Activated CD4-positive, alpha-beta T cell treated with anti-CD3 and anti-CD28 coated beads for 4 hours (primary cell): Measurements from ENCODE around the gene RADIL.

Experiments used
- DNase-seq, 2 donors: peaks; one replicate each; pipeline ENCODE4 v3.0.0-alpha.2; 2020

The RADIL gene

DNA sequence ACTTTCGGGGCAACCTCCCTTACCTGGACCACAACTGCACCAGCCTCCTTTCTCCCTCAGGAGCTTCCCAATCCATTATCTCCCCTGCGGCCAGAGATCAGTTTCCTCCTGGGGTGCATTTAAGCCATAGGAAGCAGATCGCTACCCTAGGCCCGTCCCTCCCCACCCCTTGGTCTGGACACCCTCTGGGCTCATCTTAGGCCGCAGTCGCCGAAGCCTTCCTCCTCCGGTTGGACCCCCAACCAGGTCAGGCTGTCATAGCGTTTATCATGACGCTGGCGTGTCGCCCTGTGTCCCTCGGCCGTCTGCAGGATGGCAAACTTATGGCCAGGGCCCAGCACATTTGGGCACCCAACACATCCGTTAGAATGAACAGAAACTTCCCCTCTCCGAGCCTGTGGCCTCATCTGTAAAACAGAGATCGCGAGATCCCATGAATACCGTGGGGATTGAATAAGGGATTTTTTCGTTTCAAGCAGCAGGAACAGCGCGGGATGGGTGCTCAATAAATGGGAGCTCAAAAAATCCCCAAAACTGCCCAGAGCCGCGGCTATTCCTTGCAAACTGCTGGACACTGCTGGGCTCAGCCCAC is 108.8 kb downstream of the RADIL start:
- no peak for DNase-seq

DNA sequence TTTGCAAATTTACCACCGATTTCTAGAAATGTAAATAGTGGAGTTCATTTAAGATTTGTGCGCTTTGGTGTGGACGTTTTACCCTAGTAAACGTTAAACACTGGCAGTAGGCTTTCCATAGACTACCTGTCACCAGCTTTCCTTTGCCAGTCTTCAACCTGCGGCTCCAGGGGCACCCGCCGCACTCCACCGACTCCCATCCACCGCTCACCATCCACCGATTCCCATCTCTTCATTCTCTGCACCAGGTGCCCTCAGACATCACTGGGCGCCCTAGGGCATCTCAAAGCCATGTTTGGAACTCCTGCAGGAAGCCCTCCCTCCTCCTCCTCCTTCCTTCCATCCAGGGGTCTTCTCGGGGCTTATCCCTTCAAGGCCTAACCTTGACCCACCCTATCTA is 109.5 kb downstream of the RADIL start:
- no peak for DNase-seq

DNA sequence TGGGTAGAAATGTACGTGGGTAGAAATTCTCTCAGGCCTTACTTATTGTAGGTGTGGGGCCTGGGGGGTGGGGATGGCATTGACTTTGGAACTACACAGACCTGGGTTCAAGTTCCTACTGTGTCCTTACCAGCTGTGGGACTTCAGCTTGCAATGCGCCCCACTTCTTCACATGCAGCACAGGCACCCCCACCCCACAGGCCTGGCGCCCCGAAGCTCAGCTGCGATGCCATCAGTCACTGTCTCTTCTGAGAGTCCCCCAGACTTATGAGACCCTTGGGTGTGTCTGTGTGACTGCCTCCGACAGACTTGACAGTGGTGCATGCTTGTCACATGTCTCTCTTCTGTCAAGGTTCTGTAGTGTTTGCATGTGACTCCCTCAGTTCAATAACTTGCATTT is 111.2 kb downstream of the RADIL start:
- DNase-seq: no peak

DNA sequence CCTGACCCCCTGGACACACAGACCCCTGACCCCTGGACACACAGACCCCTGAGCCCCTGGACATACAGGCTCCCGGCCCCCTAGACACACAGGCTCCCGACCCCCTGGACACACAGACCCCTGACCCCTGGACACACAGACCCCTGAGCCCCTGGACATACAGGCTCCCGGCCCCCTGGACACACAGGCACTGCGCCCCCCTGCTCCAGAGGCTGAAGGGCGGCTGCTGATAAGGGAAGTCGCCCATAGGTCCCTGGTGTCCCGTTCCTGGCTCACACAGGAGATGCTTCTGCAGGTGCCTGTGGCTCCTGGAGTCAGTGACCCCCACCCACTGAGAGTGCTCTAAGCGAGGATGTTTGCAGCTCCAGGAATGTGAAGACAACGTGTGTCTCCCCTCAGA is 111.8 kb downstream of the RADIL start:
- no peak for DNase-seq

DNA sequence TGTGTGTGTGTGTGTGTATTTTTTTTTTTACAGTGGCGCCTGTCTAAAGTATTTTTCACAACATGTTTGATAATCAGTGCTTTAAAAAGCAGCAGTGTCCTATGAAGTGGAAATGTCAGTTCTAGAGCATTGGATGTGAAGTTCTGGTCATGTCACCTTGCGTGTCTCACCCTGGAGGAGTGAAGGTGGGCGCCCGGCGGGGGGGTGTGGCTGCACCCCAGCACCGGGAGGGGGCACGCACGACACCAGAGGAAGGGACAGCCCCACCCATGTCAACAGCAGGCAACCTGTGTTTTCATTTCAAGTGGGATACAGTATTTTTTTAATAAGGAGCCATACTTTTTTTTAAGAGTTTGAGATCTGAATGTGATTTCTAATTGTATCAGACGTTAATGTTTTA is 112.6 kb downstream of the RADIL start:
- no peak for DNase-seq

DNA sequence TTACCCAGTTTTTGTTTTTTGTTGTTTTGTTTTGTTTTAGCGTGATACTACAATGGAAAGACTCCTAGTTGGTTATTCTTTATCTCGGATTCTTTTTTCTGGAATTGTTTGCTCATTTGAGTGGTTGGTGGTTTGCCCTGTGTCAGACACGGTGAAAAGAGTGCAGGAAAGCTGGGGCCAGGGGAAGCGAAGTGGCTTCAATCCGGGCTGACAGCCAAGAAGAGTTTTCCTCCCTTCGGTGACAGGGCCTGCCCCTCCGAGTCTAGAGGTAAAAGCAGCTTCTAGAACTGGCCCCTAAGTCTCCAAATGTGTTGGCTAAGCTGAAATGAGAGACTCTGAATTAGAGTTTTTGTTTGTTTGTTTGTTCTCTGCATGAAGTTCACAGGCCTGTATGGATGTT is 113.8 kb downstream of the RADIL start:
- no peak for DNase-seq

DNA sequence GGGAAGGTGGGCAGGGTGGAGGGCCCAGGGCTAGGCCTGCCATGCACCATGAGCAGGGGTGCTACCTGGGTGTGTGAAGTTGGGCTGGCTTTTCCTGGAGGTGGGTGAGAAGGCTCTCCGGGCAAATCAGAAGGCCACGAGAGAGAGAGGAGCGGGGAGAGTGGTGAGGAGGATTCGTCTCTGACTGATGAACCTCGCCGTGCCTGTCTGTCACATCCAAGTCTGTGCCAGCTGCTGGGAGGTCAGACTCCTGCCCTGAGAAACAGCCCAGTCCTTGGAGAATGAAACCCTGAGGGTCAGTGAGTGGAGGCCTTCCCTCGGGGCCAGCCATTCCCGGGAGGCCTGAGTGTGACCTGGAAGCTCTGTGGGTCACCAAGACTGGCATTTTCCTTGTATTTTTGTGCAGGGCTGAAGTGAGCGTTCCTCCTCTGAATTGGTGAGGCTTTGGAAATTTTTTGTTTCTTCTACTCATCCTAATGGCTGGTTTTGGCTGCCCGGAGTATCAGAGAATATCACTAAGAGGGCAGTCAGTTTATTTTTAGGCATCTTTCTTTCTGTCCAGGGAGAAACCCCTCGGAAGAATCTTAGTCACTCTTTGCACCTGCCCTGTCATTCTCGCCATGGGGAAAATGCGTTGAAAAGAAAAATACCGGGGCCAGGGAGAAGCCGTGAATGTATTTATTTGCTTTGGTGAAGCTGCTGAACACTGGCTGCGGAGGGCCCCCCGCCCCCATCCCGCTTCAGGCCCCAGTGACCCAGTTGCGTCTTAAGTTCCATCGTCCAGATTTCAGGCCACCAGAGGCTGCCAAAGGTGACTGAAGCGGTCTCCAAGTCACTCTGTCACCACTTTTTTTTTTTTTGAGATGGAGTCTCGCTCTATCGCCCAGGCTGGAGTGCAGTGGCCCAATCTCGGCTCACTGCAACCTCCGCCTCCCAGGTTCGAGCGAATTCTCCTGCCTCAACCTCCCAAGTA is 114.6 kb downstream of the RADIL start:
- no peak for DNase-seq

DNA sequence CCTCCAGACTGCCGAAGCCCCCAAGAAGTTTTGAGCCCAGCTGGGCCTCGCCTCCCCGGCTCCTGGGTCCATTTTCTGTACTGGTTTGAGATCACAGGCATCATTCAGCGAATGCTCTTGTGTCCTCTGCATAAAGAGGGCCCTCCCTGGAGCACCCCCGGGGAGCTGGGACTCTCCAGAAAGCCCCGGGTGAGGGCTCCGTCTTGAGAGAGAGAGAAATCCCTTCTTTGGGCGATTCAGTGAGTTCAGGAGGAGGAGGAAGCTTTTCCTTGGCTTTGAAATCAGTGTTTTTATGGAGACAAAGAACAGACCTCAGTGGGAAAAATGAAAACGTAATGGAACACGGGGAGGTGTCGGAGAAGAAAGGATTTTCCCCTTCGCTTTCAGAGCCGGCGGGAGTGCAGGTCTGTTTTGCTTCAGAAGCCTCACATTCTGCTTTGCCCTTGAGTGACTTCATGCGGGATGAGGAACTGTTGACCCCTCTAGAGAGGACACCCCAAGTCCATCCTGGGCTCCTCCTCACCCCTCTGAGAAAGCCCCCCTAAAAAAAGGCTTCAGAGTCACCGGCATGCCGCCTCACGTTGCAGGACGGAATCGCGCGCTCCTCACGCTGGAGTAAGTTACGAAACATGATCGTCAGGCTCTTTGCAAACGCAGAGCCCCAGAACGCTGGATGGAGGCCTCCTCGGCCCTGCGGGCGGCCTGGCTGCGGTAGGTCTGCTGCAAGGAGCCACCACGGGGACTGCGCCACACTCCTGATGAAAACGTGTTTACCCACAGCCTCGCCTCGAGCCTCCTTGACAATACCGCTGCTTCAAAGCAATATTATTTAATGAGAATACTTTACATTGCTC is 116.6 kb downstream of the RADIL start:
- DNase-seq: no peak

DNA sequence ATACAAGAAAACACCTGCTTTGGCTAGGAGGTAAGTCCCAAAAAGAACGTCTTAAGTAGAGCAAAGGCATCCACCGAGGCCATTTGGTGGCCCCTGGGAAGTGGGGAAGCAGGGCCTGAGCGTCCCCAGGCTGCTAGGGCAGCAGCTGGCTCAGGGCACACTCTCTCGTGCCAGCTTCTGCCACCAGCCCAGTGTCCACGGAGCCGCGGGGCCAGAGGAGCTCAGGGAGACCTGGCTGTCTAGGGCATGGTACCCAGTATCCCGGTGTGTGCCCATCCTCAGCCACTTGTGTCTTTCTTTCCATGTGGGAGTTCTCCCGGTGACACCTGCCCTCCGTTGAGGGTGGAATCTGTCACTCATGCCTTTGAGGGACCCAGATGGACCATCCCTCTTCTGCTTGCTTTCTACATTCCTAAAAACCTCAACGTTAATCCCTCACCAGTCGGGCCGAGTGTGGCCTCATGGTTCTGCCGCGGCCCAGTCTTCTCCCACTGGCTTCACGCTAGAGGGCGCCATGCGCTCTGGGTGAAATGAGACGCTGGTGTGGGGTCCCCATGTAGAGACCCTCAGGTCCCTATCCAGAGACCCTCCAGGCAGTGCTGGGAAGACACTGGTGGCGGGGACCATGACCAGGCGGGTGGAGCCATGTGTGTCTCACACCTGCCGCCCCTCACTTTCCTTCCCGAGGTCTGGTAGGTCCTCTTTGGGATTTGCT is 117.6 kb downstream of the RADIL start:
- DNase-seq: no peak

DNA sequence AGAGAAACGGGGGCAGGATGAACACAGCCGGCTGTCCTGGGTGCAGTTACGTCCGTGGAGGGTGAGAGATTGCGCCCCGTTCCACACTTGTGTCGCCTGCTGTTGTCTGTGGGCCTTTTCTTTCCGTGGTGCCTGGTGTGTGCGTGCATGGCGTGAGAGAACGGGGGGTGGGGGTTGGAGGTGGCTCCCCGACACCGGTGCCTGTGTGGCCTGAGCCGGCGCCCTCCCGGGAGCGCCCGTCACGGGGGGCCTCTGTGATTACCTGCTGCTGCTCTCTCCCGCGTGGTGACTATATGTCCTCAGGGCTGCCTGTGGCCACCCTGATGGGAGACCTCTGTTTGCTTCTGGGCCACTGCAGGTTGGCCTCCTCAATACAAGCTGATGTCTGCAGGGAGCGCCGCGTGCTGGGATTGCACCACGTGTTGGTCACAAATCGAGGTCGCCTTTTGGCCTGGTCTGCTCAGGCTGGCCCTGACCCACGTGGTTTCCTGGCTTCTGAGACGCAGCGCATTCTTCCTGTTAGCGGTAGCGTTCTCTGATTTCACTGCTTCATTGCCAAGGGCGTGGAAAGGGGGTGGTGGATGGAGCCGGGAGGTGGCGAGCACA is 119.0 kb downstream of the RADIL start:
- DNase-seq: no peak

DNA sequence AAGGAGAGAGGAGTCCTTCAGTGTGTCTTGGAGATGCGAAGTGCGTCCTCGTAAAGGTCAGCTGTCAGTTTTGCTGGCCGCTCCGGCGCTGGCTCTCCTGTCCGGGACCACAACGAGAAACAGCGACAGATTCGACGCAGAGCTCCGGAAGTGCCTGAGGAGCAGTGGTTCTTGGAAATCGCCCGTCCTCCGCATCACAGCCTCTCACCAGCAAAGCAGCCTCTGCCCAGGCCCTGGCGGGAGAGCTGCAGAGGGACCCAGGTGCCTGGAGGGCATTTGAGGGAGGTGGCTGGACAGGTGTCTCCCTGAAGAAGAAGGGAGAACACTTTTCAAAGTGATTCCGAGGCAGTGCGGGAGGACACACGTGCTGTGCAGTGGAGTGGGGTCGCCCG is 119.7 kb downstream of the RADIL start:
- DNase-seq: no peak

DNA sequence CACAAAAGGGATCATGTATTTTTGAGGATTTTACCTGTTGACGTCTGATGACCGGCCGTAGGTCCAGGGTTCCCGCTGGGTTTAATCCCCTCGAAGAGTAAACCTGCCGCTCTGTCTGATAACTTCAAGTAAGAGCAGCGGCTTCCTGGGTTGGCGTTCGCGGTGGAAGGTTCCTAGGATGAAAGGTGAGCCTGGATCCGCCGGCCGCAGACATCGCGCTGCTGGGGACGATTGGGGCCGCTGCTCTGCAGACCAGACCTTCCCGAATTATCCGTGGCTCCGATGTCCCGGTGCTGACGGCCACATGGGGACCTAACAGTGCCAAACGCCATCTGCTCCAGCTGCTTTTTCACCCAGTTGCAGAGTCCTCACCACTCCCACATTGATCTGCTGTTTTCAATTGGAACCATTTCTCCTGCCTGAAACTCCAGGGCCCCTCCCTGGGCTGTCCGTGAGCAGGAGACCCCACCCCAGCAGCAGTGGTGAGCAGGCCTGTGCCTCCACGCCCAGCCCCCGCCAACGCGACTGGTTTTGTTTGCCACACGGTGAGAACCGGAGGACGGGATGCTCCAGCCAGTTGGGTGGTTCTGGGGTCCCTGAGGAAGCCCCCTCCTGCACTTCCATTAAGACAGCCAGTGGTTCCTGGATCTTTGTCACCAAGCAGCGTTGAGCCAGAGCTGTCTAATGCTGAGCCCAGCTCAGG is 120.3 kb downstream of the RADIL start:
- DNase-seq: no peak

DNA sequence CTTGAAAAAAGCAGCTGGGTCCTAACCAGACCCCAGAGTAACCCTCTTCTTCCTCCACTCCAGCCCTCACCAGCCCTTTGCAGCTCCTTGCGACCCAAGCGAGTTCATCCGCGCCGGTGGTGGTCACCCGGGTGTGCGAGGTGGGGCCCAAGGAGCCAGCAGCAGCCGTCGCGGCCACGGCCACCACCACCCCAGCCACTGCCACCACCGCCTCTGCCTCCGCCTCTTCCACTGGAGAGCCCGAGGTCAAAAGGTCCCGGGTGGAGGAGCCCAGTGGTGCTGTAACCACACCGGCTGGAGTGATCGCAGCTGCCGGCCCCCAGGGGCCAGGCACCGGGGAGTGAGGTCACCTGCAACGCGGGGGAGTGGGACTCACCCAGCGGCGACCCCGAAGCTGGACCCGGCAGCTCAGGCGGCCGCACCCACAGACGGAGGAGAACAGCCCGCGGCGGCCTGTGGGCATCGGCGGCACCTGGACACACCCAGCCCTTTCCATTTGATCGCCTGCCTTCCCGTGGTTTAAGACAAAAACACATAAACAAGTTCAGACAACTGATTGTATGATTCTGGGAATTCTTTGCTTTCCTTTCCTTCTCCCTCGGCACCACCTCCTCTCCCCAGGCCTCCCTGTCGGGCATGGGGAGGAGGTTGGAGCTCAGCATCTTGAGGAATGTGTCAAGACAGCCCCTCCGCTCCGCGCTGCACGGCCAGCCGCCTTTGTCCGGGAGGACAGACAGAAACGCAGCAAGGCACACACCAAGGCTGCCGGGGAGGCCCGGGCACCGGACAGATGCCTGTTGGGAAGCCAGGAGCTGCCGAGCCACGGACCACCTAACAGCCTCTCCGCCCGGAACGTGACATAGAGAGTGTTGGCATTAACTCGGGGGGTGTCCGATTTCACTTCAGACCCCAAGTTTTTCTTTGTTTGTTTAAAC is 121.1 kb downstream of the RADIL start:
- DNase-seq: no peak

DNA sequence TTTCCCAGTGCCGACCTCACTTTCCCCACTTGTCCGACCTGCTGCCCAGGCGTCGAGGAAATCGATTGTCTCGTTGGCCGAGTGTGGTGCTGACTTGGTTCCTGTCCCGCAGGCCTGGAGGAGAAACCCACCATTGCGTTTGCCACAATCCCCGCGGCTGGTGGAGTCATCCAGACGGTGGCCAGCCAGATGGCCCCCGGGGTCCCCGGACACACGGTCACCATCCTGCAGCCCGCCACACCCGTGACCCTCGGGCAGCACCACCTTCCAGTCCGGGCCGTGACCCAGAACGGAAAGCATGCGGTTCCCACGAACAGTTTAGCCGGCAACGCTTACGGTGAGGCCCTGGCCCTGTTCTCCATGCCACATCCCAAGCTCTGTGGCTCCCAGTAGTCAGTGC is 122.6 kb downstream of the RADIL start:
- DNase-seq: no peak

DNA sequence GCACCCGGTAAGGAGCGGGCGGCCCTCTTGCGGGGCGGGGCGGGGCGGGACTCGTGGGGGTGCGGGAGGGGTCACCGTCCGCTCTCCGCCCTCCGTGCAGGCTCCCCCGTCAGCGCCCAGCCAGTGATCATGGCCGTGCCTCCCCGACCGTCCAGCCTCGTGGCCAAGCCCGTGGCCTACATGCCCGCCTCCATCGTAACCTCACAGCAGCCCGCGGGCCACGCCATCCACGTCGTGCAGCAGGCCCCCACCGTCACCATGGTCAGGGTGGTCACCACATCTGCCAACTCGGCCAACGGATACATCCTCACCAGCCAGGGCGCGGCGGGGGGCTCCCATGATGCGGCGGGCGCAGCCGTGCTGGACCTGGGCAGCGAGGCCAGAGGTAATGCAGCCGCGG is 124.3 kb downstream of the RADIL start:
- DNase-seq: no peak

DNA sequence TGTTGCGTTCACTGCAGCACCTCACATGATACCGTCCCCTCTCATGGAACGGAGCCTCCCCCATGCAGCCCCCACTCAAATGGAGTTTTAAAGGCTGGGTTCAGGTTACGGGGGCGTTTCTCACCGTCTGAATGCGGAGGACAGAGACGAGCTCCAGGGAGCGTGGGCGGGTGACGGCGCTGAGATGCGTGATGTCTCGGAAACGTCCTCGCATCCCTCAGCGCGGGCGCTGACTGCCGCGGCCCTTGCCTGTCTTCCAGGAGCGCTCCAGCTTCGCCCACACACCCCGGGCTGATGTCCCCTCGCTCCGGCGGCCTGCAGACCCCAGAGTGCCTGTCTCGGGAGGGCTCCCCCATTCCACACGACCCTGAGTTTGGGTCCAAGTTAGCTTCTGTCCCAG is 124.7 kb downstream of the RADIL start:
- no peak for DNase-seq

DNA sequence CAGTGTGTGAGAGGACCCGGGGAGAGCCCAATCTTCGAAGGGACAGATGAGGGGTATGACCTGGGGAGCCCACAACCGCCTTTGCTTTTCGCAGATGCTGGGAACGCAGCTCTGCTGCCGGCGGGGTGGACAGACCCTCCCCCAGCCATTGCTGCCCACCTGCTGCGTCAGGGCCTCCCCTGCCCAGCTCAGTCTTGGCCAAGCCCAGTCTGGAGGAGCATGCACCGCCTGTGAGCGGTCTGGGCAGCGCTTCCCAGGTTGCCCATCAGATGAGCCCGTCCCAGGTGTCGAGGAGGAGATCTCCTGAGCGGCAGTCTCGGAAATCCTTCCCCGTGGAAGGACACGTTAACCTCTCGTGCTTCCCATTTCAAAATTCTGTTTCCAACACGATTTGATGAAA is 125.4 kb downstream of the RADIL start:
- no peak for DNase-seq

DNA sequence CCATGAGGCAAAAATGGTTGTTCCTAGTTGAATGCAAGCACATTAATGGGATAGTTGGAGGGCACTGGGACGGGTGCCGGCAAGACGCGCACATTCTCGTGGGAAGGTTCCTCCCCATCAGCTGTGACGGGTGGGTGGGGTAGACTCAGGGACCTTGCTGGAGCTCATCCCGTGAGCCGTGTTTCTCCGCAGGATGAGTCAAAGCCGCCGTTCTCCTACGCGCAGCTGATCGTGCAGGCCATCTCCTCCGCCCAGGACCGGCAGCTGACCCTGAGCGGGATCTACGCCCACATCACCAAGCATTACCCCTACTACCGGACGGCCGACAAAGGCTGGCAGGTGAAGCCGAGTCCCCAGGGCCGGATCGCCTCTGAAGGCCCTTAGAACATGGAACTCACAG is 128.5 kb downstream of the RADIL start:
- DNase-seq: no peak

DNA sequence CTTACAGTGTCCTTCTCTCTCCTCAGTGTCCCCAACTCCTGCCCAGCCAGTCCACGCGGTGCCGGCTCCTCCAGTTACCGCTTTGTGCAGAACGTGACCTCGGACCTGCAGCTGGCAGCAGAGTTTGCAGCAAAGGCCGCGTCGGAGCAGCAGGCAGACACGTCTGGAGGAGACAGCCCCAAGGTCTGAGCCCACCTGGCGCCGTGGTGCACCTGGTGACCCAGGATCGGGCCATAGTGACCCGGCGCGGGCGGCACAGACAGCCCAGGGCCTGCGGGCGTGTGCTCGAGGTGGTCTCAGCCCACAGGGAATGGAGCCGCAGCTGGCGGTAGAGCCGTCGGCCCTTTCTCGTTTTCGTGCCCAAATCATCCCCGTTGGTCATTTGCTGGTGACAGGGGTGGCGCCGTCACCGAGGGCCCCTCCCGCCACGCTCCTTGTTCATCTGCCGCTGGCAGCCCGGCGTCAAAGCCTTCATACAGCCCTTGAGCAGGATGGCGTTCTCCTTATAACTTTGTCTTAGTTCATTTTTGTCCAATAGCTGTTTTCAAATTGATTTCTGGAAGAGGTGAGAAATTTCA is 129.0 kb downstream of the RADIL start:
- no peak for DNase-seq
